ENCODE results near the gene FAM181A. TPM values are rescaled to one million over a fixed set of nuclear protein-coding genes. Genes with fewer than 3 reads are reported as not detected.

FAM181A gene
- total RNA-seq, 2 donors from 2014 or later, result not detected

DNA sequence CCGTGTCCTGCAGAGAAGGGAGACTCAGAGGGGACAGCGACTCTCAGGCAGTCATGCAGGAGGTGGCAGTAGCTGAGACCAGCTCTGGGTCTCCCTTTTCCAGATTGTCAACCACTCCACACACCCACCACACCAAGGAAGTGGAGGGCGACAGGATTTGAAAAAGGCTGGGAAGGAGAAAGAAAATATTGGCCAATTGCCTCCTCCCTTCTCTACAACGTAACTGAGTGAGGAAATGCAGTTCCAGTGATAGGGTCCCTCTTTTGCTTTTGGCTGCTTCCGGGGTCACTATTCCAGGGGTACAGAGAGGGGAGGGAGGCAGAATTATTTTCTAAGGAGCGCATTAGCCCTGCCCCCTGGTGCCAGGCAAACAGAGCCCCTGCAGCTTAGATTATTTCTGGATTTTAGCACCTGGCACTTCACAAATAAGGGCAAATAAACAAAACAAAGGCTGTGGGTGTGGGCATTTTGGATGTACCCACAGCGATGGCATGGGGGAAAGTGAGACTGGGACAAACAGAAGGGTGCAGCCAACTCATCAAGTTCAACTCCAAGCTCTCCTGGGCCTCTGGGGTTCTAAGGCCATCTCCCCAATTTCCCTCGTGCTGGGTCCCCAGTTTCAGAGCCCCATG is 28.8 kb downstream of the FAM181A start:
- Histone ChIP-seq H3K36me3 (replicated peaks in 1 of 2; ENCODE audit: insufficient read depth in 1 of 2, low read depth in 2 of 2) (no peaks in the 10 kb centered on the region), H3K4me3 (no peak overlapping the region), H3K4me1 (peaks cover 29% of the 10 kb centered on the region), H3K27ac (no peak overlapping the region), H3K9me3 (no peaks in the 10 kb centered on the region), H3K27me3 (no peaks in the 10 kb centered on the region)
- no peak for DNase-seq
- no peak for ATAC-seq
- 55 to 81% methylated on average over 8 of the region's 8 CpGs for WGBS, 2 donors
- TF ChIP-seq, protein P1, sequence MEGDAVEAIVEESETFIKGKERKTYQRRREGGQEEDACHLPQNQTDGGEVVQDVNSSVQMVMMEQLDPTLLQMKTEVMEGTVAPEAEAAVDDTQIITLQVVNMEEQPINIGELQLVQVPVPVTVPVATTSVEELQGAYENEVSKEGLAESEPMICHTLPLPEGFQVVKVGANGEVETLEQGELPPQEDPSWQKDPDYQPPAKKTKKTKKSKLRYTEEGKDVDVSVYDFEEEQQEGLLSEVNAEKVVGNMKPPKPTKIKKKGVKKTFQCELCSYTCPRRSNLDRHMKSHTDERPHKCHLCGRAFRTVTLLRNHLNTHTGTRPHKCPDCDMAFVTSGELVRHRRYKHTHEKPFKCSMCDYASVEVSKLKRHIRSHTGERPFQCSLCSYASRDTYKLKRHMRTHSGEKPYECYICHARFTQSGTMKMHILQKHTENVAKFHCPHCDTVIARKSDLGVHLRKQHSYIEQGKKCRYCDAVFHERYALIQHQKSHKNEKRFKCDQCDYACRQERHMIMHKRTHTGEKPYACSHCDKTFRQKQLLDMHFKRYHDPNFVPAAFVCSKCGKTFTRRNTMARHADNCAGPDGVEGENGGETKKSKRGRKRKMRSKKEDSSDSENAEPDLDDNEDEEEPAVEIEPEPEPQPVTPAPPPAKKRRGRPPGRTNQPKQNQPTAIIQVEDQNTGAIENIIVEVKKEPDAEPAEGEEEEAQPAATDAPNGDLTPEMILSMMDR (IDR thresholded peaks at IDR 0.05), result no peak
- TF ChIP-seq POLR2A (IDR thresholded peaks at IDR 0.05), result no peak
- intact Hi-C loops (cut with DNase I), result no loop called here

DNA sequence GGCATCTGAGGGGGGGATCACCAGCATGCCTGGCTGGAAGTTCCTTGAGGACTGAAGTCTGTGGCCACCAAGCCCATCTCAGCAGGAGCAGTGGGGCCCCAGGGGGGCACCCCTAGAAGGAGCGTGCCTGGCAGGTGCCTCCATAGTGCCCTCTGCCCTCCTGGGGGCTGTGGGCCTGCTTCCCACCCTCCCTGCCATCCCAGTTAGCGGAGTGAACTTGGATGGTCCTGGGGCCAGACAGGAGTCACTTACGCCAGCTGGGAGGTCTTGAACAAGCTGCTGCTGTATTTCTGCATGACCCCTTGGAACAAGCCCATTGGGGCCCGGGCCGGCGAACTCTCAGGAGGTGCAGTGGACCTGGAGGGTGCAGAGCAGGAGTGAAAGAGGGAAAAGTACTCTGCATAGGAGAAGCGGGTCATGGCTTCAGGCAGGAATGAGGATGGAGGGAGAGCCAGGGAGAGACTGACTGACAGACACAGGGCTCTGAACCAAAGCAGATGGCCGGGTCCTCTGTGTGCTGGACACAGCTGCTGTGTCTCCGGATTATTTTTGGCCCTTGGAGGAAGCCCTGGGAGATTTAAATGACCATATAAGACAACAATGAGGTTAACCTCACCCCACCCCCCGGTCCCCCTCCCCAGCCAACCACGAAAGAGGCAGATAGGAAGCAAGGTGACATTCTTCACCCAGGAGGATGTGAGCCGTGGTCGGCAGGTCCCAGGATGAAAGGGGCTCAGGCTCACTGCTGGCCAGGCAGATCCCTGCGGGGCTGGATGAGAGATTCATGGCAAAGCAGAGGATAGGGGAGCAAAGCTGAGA is 29.6 kb downstream of the FAM181A start:
- Histone ChIP-seq H3K4me3 (no peak overlapping the region), H3K27ac (no peak overlapping the region), H3K4me1 (peaks cover 28% of the 10 kb centered on the region), H3K27me3 (no peaks in the 10 kb centered on the region), H3K9me3 (no peaks in the 10 kb centered on the region), H3K36me3 (replicated peaks in 1 of 2; ENCODE audit: insufficient read depth in 1 of 2, low read depth in 2 of 2) (no peaks in the 10 kb centered on the region)
- no peak for DNase-seq
- 65 to 76% methylated on average over 10 to 11 of the region's 14 CpGs for WGBS, 2 donors
- intact Hi-C loops (cut with DNase I), result no loop called here
- no peak for ATAC-seq
- TF ChIP-seq, protein P1 (IDR thresholded peaks at IDR 0.05), result no peak
- TF ChIP-seq POLR2A (IDR thresholded peaks at IDR 0.05), result no peak

DNA sequence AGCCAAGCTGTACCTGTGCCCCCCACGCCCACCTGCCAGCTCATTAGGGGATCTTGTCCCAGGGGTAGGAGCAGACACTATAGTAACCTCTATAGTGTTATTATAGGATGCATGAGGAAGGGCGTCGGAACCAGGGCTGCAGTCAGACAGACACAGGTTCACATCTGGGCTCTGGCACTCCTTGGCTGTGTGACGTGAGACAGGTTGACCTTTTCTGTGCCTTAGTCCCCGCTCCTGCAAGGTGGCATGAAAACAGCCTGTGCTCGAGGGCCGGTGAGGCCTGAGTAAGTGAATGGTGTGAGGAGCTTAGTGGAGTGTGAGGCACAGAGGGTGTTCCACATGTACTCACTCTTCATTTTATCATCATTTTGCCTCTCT is 30.2 kb downstream of the FAM181A start:
- intact Hi-C loops (cut with DNase I), result no loop called here
- Histone ChIP-seq H3K4me1 (peaks cover 24% of the 10 kb centered on the region), H3K27me3 (no peaks in the 10 kb centered on the region), H3K9me3 (no peaks in the 10 kb centered on the region), H3K4me3 (no peak overlapping the region), H3K36me3 (replicated peaks in 1 of 2; ENCODE audit: insufficient read depth in 1 of 2, low read depth in 2 of 2) (no peaks in the 10 kb centered on the region), H3K27ac (no peak overlapping the region)
- no peak for TF ChIP-seq POLR2A (IDR thresholded peaks at IDR 0.05)
- TF ChIP-seq, protein P1 (IDR thresholded peaks at IDR 0.05), result no peak
- WGBS, 2 donors, result 86 to 87% methylated on average over 6 to 7 of the region's 7 CpGs
- DNase-seq (no peak), ATAC-seq (no peak)

DNA sequence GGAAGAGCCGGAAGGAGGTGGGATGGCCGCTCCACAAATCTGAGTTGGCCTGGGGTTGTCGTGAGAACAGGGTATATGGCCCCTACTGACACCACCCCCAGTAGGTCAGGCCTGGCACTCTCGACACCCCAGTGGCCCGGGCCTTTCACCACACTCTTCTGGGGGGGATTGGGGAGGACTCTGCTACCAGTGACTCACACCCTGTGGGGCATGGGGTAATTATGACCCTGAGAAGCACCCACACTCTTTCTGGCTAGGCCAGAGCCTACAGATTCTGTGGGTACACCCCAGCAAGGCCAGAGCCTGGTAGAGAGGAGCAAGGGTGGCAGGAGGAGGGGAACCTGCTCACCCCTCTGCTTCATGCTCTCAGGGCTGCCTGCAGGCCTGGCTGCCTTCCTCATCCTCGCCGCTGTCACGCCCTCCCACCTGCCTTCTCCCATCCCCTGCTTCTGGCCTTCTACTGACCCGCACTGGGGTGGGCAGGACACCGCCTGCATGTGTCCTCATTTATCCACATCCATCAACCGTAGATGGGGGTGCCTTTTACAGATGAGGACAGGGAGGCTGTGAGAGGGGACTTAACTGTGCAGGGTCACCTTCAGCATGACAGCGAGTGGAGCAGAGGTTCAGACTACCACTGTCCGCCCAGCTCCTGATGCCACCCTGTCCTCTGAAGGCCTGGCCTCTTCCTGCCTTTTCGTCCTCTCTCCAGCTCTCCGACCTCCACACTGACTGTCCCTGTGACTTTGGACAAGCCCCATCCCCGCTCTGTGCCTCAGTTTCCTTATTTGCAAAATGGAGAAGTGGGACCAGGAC is 30.8 kb downstream of the FAM181A start:
- ATAC-seq (no peak), DNase-seq (no peak)
- Histone ChIP-seq H3K9me3 (no peaks in the 10 kb centered on the region), H3K36me3 (replicated peaks in 1 of 2; ENCODE audit: insufficient read depth in 1 of 2, low read depth in 2 of 2) (no peaks in the 10 kb centered on the region), H3K4me1 (peaks cover 20% of the 10 kb centered on the region), H3K27ac (no peak overlapping the region), H3K4me3 (no peak overlapping the region), H3K27me3 (no peaks in the 10 kb centered on the region)
- no peak for TF ChIP-seq POLR2A (IDR thresholded peaks at IDR 0.05)
- TF ChIP-seq, protein P1 (IDR thresholded peaks at IDR 0.05), result no peak
- WGBS, 2 donors, result 91 to 93% methylated on average over 16 of the region's 16 CpGs
- intact Hi-C loops (cut with DNase I), result no loop called here

Data from body of pancreas (tissue), 4 donors.